HG02884 (cell line): Measurements from ENCODE around the gene REV3L.
A peak's percentile ranks its signal among the peaks of the same experiment; 100 is the strongest.

Experiments used
- ATAC-seq: cut with Tn5 transposase; IDR thresholded peaks from one replicate; pipeline ENCODE4 v1.9.1; 2021; ENCODE audit warnings: mild to moderate bottlenecking, moderate library complexity; ENCODE audit not compliant: unreplicated experiment

REV3L gene

GRCh38 chr6:111427341-111428116 lies 55.5 kb downstream of the REV3L start:
- ATAC-seq = peak; percentile 78

DNA sequence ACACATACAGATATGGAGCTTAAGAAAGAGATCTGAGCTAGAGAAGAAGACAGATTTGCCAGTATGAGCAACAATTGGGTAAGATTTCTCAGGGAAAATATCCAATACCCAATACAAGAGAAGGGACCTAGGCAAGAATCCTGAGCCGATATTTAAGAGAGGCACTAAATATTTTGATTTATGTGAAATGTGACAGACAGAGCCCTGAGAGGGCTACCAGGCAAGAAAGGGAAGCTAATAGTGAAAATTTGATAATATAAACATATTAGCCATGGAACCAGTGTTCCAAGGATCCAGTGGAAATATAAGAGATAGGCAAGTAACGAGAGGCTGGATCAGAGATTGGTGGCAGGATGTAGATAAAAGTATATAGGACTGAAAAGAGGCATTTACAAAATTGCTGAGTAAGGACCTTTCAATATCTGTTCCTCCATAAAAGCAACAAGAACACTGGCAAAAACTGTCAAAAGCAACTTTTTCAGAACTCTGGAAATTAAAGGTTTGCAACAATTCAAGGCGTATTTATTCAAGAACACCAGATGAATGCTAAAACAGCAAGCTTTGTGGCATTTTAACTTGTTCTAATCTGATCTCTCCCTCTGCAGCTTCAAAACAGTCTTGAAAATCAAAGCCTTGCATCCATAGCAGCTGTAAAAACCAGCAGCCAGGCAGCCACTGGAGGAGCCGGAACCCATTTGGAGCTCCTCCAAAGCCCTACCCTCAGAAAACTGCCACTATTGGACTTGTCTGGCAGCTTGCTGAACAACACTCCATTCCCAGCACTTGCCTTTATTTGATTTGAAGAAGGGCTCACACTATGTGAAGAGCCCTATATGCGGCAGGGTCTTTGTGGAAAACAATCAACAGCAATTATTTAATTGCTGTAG lies 58.8 kb downstream of the REV3L start:
- ATAC-seq = no peak

DNA sequence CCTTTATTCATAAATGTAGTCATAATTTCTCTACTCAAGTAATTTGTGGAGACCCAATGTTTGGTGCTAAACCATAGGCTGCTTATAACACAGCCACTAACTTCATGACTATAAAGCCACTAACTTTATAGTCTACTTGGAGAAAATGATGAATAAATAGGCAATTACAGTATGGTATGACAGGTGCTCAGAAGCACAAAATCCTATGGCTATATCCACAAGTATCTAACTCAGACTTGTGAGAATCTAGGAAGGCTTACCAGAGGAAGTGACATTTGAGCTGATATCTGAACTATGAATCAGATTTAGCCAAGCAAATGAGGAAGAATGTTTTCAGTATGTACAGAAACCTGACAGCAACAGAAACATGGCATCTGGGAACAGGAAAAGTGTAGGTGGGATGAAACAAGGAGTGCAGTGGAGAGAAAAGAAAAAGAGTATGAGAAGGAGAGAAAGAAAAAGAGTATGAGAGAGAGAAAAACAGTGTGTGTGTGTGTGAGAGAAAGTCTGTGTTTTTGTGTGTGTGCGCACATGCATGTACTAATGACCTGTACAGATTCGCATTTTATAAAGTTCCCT lies 59.9 kb downstream of the REV3L start:
- no peak for ATAC-seq

DNA sequence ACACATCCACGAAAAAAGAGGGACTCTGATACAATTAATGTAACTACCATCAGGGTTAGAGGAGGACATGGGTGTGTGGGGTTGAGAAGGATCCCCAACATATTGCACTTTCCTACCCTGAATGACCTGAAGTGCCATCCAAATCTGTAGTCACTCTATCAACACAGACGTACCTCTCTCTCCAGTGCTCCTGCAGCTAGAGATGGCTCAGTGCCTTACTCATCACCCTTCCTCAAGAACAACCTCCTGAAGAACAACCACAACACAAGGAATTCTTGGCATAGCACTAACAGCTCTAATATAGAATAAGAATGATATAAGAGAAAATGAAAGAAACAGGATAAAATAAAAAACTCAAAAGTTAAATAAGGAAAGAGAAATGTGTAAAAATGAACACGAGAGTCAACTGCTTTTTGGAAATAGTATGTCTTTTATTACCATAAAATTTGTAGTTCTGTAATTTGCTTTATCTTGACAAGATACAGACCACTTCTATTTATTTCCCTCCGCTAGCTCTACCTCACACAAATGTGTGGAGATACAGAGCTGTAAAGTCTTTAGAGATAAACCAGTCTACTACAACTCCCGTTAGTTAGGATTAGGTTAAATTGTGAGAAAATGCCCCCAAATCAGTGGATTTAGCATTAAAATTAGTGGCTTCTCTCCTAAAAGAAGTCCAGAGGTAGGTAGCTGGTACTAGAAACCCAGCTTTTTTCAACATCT lies 63.9 kb downstream of the REV3L start:
- ATAC-seq = no peak

- no peak for ATAC-seq
These were observed 65.1 kb downstream of the REV3L start for GRCh38 chr6:111417946-111418345.

DNA sequence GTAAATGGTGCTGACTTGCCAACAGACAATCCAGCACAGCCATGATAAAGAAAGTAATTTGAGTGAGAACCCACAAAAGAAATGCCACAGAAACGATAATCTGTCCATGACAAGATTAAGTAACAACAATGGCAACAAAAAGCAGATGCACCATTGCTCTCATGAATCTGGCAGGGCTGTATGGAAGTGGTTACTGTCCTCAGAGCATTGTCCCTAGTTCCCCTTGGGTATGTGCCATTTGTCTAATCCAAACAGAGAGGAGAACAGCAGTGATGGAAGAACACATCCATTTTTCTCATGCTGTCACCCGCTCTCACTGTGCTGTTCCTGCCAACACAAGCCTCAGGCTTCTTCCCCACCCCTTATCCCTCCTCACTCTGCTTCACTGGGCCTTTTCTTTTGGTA lies 65.8 kb downstream of the REV3L start:
- ATAC-seq = no peak

DNA sequence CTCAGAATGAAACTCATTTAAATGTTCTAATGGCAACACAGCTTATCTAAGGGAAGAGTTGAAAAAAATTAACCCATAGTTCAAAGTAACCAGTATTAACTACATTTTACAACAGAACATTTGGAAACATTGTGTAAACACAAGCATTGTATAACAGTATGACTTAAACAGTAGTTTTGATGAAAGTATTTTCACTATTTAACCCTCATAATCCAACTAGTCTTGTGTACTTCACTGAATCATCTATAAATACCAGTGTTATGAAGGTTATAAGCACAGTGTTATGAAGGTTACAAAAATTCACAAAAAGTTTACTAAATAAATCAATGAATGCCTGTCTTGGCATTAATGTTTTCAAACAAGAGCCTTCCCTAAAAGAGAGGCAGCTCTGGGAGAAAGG lies 66.5 kb downstream of the REV3L start:
- ATAC-seq = no peak

GRCh38 chr6:111414373-111414772 lies 68.6 kb downstream of the REV3L start:
- no peak for ATAC-seq

GRCh38 chr6:111411978-111412566 lies 70.9 kb downstream of the REV3L start:
- ATAC-seq = peak; percentile 73

- ATAC-seq = no peak
These were observed 72.0 kb downstream of the REV3L start for GRCh38 chr6:111411046-111411445.

- no peak for ATAC-seq
These were observed 72.6 kb downstream of the REV3L start for GRCh38 chr6:111410371-111410770.

GRCh38 chr6:111409430-111409829 lies 73.6 kb downstream of the REV3L start:
- no peak for ATAC-seq

DNA sequence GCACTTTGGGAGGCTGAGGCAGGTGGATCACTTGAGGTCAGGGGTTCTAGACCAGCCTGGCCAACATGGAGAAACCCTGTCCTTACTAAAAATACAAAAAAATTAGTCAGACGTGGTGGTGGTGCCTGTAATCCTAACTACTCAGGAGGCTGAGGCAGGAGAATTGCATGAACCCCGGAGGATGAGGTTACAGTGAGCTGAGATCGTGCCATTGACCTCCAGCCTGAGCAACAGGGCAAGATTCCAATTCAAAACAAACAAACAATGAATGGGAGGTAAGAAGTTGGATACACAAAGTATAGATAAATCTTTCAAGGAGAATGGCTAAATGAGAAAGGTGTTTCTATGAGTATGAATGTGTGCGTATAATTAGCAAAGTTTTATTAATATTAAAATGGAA lies 75.3 kb downstream of the REV3L start:
- no peak for ATAC-seq

- ATAC-seq = peak; percentile 100
These were observed 76.8 kb downstream of the REV3L start for GRCh38 chr6:111406200-111406721.

DNA sequence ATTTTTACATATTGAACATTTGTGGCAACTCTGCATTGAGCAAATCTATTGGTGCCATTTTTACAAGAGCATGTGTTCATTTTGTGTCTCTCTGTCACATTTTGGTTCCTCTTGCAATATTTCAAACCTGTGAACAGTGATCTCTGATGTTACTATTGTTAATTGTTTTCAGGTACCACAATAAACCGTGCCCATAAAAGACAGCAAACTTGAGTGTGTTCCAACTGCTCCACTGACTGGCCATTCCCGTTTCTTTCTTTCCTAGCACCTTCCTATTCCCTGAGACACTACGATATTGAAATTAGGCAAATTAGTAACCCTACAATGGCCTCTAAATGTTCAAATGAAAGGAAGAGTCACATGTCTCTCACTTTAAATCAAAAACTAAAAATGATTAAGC lies 79.6 kb downstream of the REV3L start:
- ATAC-seq = no peak

GRCh38 chr6:111399626-111400025 lies 83.4 kb downstream of the REV3L start:
- ATAC-seq = no peak

- ATAC-seq = no peak
These were observed 94.3 kb downstream of the REV3L start for GRCh38 chr6:111388681-111389080.

- no peak for ATAC-seq
These were observed 100.3 kb downstream of the REV3L start for GRCh38 chr6:111382476-111383294.

GRCh38 chr6:111381728-111382127 lies 101.3 kb downstream of the REV3L start:
- no peak for ATAC-seq

- ATAC-seq = no peak
These were observed 101.9 kb downstream of the REV3L start for GRCh38 chr6:111381123-111381522.
